ENCODE results near the gene ARID1B. TPM values are rescaled to one million over a fixed set of nuclear protein-coding genes. Genes with fewer than 3 reads are reported as not detected.

Gene ARID1B
- total RNA-seq, 6 experiments from 2014 or later: 23.2 to 35.3 (median 30.7) TPM

DNA sequence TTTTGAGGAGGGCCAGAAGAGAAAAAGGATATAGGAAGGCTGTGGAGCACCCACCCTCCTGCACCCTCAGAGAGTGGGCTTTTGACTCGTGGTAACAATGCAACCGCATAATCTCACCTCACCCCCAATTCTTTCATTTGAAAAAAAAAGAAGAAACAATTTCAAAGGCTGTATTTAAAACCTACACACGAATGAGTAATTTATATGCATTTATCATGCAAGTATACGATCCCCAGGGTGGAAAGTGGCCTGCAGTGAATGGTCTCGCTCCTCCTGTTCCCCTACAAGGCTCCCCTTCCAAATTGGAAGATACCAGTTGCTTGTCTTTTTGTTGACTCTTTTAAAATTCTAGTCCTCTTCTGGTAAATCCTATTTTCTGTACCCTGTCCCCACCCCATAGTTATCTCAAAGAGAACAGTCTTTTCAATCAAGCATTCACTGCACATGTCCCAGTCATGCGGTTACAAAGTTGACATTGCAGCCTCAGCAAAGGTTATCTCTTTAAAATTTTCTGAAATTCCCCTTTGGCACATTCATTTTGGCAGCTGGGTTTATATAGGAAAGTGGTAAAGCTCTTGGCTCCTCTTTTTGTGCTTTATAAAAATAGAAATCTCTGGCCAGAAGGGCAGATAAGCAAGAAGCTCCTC is 110.6 kb downstream of the ARID1B start:
- H3K4me3 ChIP-seq: no peak overlapping the region
- intact Hi-C loops (cut with DNase I): no loop called here
- H3K27me3 ChIP-seq: no peaks in the 10 kb centered on the region
- H3K36me3 ChIP-seq: no peaks in the 10 kb centered on the region
- 78% methylated on average over 6 of the region's 6 CpGs for WGBS (ENCODE audit: insufficient coverage, low coverage, low lambda C conversion rate, missing lambda C conversion rate)
- peak; percentile 13 to 34 (median 20) for ATAC-seq
- peaks cover 0 to 27% (median 0%) of the 10 kb centered on the region in 4 donors for H3K4me1 ChIP-seq
- H3K9me3 ChIP-seq: no peaks in the 10 kb centered on the region
- DNase-seq: no peak
- TF ChIP-seq, protein P1, sequence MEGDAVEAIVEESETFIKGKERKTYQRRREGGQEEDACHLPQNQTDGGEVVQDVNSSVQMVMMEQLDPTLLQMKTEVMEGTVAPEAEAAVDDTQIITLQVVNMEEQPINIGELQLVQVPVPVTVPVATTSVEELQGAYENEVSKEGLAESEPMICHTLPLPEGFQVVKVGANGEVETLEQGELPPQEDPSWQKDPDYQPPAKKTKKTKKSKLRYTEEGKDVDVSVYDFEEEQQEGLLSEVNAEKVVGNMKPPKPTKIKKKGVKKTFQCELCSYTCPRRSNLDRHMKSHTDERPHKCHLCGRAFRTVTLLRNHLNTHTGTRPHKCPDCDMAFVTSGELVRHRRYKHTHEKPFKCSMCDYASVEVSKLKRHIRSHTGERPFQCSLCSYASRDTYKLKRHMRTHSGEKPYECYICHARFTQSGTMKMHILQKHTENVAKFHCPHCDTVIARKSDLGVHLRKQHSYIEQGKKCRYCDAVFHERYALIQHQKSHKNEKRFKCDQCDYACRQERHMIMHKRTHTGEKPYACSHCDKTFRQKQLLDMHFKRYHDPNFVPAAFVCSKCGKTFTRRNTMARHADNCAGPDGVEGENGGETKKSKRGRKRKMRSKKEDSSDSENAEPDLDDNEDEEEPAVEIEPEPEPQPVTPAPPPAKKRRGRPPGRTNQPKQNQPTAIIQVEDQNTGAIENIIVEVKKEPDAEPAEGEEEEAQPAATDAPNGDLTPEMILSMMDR (IDR thresholded peaks at IDR 0.05): no peak
- no peak for TF ChIP-seq POLR2A (IDR thresholded peaks at IDR 0.05)
- H3K27ac ChIP-seq: peak overlapping the region in 1 of 3 donors; percentile 15

DNA sequence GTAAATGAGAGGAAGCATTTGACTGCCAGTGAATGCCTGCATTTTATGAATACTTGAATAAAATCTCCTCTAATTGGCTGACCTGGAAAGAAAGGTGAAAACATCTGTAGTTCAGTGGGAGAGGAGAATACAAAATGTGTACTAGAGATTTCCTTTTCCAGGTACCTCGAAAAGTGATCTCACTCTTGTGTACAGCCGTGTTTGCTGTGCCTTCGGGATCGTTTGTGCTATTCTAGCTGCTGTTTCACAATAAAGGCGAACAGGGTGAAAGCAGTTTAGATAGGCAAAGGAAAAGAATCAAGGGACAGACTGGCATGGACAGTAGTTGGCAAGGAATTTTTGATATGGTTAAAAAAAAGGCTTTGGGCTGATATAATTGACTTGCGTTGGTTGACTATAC is 112.3 kb downstream of the ARID1B start:
- no peak for DNase-seq
- peaks cover 0 to 27% (median 0%) of the 10 kb centered on the region in 4 donors for H3K4me1 ChIP-seq
- intact Hi-C loops (cut with DNase I): no loop called here
- no peaks in the 10 kb centered on the region for H3K27me3 ChIP-seq
- no peak overlapping the region for H3K4me3 ChIP-seq
- no peaks in the 10 kb centered on the region for H3K9me3 ChIP-seq
- peak; percentile 84 to 92 (median 88) for ATAC-seq
- no peak for TF ChIP-seq POLR2A (IDR thresholded peaks at IDR 0.05)
- TF ChIP-seq, protein P1 (IDR thresholded peaks at IDR 0.05): no peak
- peak overlapping the region in 1 of 3 donors; percentile 47 for H3K27ac ChIP-seq
- 38% methylated on average over 6 of the region's 6 CpGs for WGBS (ENCODE audit: insufficient coverage, low coverage, low lambda C conversion rate, missing lambda C conversion rate)
- H3K36me3 ChIP-seq: no peaks in the 10 kb centered on the region

DNA sequence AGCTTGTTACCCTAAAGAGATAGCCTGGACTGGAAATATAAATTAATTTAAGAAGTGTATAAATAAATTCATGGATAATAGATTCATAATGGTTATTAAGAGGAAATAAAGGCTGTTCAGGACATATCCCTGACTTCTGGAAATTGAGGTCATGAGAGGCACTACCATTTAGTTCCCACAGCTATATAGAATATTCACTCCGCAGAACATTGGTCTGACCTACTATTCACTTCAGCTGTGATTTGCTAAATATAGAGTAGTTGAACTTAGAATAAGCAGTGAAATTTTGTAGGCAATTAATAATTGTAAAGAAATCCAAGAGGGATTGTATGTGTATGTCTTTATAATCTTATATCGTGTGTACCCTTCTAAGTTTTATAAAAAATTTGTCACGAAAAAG is 112.8 kb downstream of the ARID1B start:
- no peaks in the 10 kb centered on the region for H3K9me3 ChIP-seq
- WGBS (ENCODE audit: insufficient coverage, low coverage, low lambda C conversion rate, missing lambda C conversion rate): 95% methylated on average over 3 of the region's 3 CpGs
- H3K27me3 ChIP-seq: no peaks in the 10 kb centered on the region
- intact Hi-C loops (cut with DNase I): no loop called here
- peak overlapping the region in 1 of 3 donors; percentile 47 for H3K27ac ChIP-seq
- peaks cover 0 to 27% (median 0%) of the 10 kb centered on the region in 4 donors for H3K4me1 ChIP-seq
- ATAC-seq (no peak), DNase-seq (no peak)
- no peak overlapping the region for H3K4me3 ChIP-seq
- H3K36me3 ChIP-seq: no peaks in the 10 kb centered on the region
- TF ChIP-seq, protein P1 (IDR thresholded peaks at IDR 0.05): no peak
- no peak for TF ChIP-seq POLR2A (IDR thresholded peaks at IDR 0.05)

DNA sequence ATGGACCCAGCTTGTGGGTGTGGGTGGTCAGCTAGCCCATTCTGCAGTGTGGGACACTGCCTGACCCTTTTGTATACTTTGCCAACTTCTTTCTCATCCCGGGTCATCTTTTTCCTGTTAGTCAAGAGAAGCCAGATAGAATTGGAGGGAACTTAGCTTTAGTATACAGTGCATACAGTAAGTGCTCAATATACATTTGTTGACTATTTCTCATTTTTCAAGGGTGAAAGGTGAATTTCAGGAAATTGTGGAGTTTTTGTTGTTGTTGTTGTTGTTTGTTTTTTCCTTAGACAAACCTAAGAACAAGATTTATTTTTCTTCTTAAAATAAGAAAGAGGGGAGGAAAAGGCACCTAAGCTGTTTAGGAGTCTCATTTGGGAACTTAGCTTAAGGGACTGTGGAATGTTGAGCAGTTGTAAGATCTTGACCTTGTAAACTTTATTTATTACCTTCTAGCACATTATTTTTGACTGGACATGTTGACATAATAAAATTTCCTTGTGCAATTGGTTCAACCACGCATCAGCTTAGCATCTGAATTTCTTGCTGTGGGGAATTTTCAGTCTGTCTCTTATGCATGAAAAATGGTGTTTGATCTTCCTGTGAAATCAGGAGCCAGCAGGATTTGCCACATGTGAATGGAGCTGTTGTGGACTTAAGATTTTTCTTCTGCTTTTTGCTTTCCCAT is 113.6 kb downstream of the ARID1B start:
- Histone ChIP-seq H3K36me3 (no peaks in the 10 kb centered on the region), H3K9me3 (no peaks in the 10 kb centered on the region), H3K4me1 (peaks cover 0 to 27% (median 0%) of the 10 kb centered on the region in 4 donors), H3K4me3 (no peak overlapping the region), H3K27me3 (no peaks in the 10 kb centered on the region), H3K27ac (no peak overlapping the region)
- no peak for TF ChIP-seq POLR2A (IDR thresholded peaks at IDR 0.05)
- TF ChIP-seq, protein P1 (IDR thresholded peaks at IDR 0.05): no peak
- DNase-seq (no peak), ATAC-seq (no peak)
- intact Hi-C loops (cut with DNase I): no loop called here
- 15% methylated on average over 2 of the region's 2 CpGs for WGBS (ENCODE audit: insufficient coverage, low coverage, low lambda C conversion rate, missing lambda C conversion rate)
